Smooth muscle cell of the brain vasculature (primary cell): ENCODE results near the gene FGGY.
"Not testable (repeated sequence)": the region's sequence is repeated elsewhere in the genome, so short reads cannot be mapped to it uniquely, and the experiment has no call there.

Source experiments
- DNase-seq: peaks from one replicate; pipeline ENCODE4 v3.0.0-alpha.2; 2012; ENCODE audit warnings: low read depth, low spot score

The FGGY gene

DNA sequence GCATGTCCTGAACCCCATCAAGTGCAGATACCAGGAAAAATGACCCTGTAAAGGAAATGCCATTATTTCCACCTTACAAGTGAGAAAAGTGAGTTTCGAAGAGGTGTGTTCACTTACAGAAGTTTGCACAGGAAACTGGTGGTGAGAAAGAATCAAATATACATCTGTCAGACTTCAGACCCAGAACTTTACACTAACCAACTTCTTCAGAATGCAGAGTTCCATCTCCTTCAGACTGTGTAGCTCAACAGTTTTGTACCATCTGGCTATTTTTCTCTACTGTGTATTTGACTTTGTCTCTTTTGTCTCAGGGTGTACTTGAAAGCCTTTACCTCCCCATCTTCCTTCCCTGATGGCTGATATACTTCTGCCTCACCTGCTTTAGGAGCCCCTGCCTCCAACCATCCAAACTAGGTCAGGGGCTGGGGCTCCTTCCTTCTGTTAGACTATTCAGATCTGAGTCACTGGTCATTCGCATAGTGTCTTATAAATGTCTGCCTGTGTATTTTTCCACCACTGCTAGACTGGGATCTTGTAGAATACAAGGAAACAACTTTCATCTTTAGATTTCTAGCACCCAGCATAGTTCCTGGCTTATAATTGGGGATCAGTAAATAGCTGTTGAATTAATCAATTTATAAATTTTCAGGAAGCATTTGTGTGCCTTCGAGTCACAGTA lies 247.9 kb downstream of the FGGY start:
- DNase-seq = no peak

DNA sequence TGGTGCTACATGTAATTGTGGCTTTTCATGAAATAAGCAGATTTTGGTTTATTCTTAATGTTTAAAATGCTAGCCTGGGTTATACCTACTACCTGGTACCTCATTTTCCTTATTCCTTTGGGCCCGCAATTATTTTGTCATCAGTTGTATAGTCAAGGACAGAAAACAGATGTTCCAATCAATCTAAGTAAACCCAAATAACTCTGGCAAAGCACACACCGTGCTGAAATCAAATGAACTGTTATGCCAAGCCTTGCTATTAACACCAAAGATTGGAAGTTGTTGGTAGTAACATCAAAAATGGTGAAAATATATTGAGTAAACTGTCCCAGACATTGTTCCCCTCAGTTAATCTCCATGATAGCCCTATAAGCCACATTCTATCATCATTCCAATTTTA lies 248.9 kb downstream of the FGGY start:
- no peak for DNase-seq

DNA sequence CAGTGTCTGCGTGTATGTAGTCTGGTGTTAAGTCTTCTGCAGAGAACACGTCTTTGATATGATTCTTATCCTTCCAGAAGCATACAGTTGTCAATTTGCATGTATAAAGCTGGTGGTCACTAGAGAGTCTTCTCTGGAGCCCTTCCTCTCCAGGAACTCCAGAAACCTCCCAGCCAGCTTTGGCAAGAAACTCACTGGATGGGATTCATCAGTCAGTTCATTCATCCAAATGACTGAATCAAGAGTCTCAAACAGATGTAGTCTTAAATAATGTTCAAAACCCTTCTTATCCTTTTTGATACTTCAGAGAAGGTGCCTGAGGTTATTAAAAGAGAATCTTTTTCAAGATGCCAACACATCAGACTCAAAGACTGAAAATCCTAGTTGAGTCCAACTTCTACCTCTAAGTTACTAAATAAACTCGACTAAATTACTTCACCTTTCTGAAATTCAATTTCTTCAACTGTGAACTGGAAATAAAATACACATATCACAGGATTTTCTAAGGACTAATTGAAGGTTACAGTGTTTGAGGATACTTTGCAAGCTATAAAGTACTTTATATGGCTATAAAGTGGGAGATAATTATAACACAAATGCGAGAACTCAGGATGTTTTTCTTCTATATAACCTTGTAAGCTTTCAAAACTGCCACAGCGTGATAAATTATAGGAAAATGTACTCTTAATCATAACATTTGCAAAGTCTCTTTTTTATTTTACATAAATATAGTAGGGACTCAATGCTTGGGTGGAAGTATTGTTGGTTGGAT lies 252.4 kb downstream of the FGGY start:
- DNase-seq = no peak

DNA sequence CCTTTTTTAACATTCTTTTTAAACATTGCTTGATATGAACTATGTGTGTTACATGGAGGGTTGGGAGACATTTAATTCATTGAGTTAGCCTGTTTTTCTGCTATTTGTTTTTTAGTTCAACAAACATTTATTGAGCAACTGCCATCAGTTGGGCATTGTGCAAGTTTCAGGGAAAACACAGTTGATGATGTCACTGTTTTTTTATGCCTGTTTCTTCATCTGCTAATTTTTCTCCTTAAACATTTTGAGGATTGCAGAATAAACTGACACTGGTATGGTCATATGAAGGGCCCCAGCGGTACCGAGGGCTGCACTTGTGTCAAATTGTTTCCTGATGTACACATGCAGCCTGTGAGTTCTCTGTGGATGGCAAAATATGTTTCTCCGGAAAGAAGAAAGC lies 253.0 kb downstream of the FGGY start:
- DNase-seq = no peak

DNA sequence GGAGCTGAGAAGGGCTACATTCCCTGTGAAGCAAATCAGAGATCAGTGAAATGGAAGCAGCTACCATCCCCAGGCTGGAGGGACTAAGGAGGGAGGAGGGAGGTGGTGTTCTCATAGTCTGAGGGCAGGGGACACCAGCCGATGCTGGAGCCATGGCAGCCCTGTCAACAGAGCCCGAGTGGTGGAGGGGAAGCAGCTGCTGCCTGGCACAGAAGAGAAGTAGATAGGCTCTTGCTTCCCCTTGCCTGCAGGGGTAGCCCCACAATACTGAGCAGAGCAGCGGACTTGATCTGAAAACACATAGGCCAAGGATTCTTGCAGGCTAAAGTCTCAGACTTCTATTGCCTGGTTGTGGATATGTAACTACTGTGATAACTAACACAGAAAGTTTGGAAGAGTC lies 255.1 kb downstream of the FGGY start:
- DNase-seq = no peak

- no peak for DNase-seq
Measured at GRCh38 chr1:59553371-59553770, 256.5 kb downstream of the FGGY start.

DNA sequence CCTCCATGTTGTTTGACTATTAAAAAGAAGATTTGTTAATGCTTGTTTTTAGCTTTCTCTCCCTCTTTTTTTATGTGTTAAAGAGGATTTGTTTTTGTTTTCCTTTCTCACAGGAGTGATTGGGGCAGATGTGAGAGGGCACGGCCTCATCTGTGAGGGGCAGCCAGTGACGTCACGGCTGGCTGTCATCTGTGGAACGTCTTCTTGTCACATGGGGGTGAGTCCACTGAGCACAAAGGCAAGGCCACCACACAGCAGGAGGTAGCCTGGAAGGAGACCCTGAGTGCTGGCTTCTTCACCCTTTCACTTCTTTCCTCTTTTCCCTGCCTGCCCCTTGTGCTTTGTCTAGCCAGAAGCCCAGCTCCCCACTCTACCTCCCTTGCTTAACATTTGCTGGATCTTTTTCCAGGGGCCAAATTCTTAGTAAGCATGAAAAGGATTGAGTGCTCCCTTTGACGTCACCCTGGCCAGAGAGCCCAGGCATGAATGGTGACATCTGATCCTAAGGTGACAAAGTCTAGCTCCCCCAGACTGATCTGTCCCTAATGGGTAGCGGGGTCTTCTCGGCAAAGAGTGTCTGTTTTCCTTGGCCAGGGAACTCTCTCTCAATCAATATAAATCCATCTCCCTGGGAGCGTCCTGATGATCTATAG lies 257.2 kb downstream of the FGGY start:
- DNase-seq = no peak

GRCh38 chr1:59554752-59555151 lies 257.9 kb downstream of the FGGY start:
- no peak for DNase-seq

- no peak for DNase-seq
Measured at GRCh38 chr1:59556398-59556797, 259.5 kb downstream of the FGGY start.

DNA sequence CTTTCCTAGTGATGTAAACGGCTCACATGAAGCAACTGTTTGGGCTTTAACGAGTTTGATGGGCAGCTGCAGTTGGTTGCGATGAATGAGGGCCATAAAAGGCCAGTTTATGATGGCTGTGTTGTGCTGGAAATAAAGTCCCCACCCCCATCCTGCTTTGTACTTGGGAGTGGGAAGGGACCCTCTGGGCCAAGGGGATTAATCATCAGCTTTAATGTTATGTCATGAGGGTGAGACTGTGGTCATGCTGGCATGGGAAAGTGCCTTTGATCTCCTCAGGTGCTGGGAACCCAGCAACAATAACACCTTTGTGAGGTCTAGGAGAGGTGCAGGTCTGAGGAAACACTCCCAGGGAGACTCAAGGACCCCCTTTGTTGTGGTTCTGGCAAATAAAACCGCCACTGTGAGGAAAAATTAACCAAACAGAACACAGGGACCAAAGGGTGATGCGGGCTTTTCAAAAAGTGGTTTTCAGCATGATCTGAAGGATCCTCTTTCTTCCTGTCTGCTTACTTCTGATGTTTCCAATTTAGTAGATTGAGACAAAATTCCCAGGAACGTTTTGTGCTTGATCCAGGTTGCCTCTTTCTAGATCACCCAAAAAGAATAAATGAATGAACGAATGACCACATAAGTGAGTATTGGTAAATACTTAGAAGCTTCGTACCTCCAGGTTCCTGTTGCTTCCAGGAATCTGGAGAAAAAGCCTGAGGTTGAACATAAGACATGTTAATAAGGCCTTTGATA lies 260.1 kb downstream of the FGGY start:
- DNase-seq = no peak

GRCh38 chr1:59557549-59557885 lies 260.6 kb downstream of the FGGY start:
- DNase-seq = no peak

DNA sequence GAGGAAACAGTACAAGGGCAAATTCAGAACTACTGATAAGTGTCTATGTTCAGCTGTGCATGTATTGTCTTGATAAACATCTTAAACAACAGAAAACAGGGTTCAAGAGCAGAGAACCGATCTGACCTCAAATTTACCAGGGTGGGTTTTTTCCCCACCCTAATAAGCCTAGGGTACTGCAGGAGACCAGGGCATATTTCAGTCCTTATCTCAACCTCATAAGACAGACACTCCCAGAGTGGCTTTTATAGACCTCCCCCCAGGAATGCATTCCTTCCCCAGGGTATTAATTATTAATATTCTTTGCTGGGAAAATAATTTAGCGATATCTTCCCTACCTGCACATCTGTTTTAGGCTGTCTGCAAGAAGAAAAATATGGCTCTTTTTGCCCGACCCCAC lies 261.7 kb downstream of the FGGY start:
- DNase-seq = not testable (repeated sequence)

- no peak for DNase-seq
Measured at GRCh38 chr1:59560807-59561450, 264.0 kb downstream of the FGGY start.

- DNase-seq = no peak
Measured at GRCh38 chr1:59561796-59562195, 264.9 kb downstream of the FGGY start.

GRCh38 chr1:59564192-59564891 lies 267.4 kb downstream of the FGGY start:
- no peak for DNase-seq

- peak; percentile 85 for DNase-seq
Measured at GRCh38 chr1:59565611-59566410, 268.9 kb downstream of the FGGY start.

DNA sequence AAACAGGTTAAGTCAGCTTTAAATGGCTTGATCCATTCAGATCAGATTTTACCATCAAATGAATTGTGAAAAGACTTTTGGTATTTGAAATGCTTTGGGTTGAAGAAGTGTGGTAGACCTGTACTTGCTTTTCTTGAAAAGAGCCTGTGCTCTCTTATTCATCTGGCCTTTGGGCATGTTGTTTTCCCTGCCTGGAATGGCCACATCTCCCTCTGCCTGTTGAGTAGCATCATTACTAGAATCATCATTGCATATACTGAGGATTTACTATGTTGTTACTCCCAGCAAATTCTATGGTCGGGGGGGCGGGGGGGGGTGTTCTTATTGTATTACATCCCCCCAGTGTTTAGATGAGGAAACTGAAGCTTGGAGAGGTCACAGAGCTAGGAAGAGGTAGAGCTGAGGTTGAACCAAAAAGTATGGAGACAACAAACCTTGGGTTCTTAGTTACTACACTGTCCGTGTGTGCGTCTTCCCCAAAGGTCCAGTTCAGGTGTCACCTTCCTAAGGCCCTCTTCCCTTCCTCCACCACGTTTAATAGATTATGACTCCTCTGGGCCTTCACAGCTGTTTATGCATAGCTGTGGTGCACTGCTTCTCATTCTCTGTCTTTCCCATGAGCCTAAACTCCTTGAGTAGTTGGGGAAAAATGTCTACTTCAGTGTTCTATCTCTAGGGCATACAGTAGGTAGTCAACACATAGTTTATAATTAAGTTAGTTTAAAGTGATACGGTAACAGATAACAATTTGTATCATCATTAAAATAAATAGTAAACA lies 271.5 kb downstream of the FGGY start:
- no peak for DNase-seq

DNA sequence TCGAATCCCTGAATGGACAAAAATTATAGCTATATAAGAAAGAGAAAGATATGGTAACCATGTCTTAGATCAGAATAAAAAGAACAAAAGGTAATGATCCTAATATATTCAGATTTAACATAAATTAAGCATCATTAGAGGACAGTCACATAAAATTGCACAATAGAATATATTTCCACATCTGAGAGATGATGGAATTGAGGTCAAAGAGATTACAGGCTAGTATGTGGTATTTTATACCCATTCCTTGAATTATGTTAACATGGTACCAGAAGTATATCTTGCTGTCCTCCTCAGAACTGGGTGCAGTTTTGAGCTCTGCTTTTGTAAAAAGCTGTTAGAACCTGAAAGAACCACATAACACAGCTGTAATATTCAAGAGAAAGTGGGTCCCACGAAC lies 272.3 kb downstream of the FGGY start:
- DNase-seq = no peak

DNA sequence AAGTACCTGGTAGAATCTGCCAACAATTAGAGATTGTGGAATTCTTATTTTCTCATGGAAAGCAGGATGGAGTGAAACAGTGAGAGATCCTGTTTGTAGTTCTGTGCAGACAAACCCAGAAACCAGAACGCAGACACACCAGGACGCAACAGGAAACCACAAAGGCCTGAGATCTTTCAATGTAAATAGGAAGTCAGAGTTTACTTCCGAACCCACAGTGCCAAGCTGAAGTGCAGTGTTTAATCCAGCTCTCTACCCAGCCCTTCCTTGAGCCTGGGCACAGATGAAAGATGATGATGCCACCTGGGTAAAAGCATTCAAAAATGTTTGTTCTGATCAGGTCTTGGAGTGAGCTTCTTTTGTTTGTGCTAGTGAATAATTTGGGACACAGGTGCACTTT lies 273.6 kb downstream of the FGGY start:
- DNase-seq = no peak

GRCh38 chr1:59574085-59574484 lies 277.2 kb downstream of the FGGY start:
- no peak for DNase-seq
